ENCODE measurements around the gene GTF2A1.

The GTF2A1 gene

GRCh38 chr14:81137316-81137715, 83.4 kb downstream of the GTF2A1 start:
- no peak for DNase-seq (ENCODE audit: low read depth)

- DNase-seq (ENCODE audit: low read depth), result no peak
Measured at GRCh38 chr14:81133400-81133799, 87.4 kb downstream of the GTF2A1 start.

GRCh38 chr14:81132468-81132867, 88.3 kb downstream of the GTF2A1 start:
- no peak for DNase-seq (ENCODE audit: low read depth)

- no peak for DNase-seq (ENCODE audit: low read depth)
Measured at GRCh38 chr14:81129242-81129641, 91.5 kb downstream of the GTF2A1 start.

- DNase-seq (ENCODE audit: low read depth), result no peak
Measured at GRCh38 chr14:81127785-81128184, 93.0 kb downstream of the GTF2A1 start.

- DNase-seq (ENCODE audit: low read depth), result no peak
Measured at GRCh38 chr14:81125536-81125935, 95.2 kb downstream of the GTF2A1 start.

Data from activated T-cell treated with anti-CD3 and anti-CD28 coated beads for 24 hours (primary cell).